Uterus (tissue), 4 donors: ENCODE measurements around the gene ZNF24. TPM values are rescaled to one million over a fixed set of nuclear protein-coding genes. Genes with fewer than 3 reads are reported as not detected.

Experiments
- DNase-seq, 2 donors: peaks; one replicate each; pipeline ENCODE4 v3.0.0-alpha.2; 2019 to 2020
- H3K27ac ChIP-seq, 2 donors: fragments of 200-600 bp; sonication (generic); 1 replicate in 1 of 2; 2 replicates in 1 of 2; pipeline ENCODE4 v1.5.1; 2016 to 2018
- H3K27me3 ChIP-seq, 2 donors: fragments of 200-600 bp; sonication (generic); one replicate each; pipeline ENCODE4 v1.5.1; 2018 to 2019; ENCODE audit warnings: control low read depth in 1 of 2
- H3K36me3 ChIP-seq, 2 donors: fragments of 200-600 bp; sonication (generic); one replicate each; pipeline ENCODE4 v1.5.1; 2019; ENCODE audit warnings: control low read depth in 1 of 2
- H3K4me1 ChIP-seq, 2 donors: fragments of 200-600 bp; sonication (generic); one replicate each; pipeline ENCODE4 v1.5.1; 2018 to 2019; ENCODE audit warnings: control low read depth in 1 of 2
- H3K4me3 ChIP-seq, 2 donors: fragments of 200-600 bp; sonication (generic); 1 replicate in 1 of 2; 2 replicates in 1 of 2; pipeline ENCODE4 v1.5.1; 2018 to 2019; ENCODE audit warnings: mild to moderate bottlenecking in 1 of 2
- H3K9me3 ChIP-seq, 2 donors: fragments of 200-600 bp; sonication (generic); one replicate each; pipeline ENCODE4 v1.5.1; 2019; ENCODE audit warnings: control low read depth in 1 of 2
- POLR2A ChIP-seq, 2 donors: fragments of 450-650 bp; IDR thresholded peaks; one replicate each; pipeline ENCODE4 v1.6.1; 2016; ENCODE audit warnings: antibody characterized with exemption in 2 of 2, mild to moderate bottlenecking in 1 of 2, moderate library complexity in 1 of 2
- intact Hi-C: fragments of 100-400 bp; cut with DNase I; formaldehyde crosslinking; loops from one replicate; pipeline ENCODE4 v1.15.1; 2023; ENCODE audit warnings: low total_unique reads
- total RNA-seq, 4 donors: library from RNA; depleted of rRNA in 3 of 4; stranded (reverse); fragments of >200 nt in 3 of 4; gene quantifications; one replicate each; pipeline versions ENCODE4 v1.1.0 to v1.2.4, GENCODE V29; 2014 to 2023
- TF ChIP-seq, protein P1 (sequence below), 4 experiments: fragments of 200-600 bp in 2 of 4; fragments of 450-650 bp in 2 of 4; sonication (generic) in 2 of 4; IDR thresholded peaks; one replicate each; pipeline ENCODE4 v1.5.1; 2016 to 2019; ENCODE audit warnings: antibody characterized with exemption in 4 of 4, mild to moderate bottlenecking in 2 of 4, moderate library complexity in 1 of 4
- donor health status: DM: yes; HTN: yes; CAD: no.

The ZNF24 gene
- total RNA-seq, 4 donors from 2014 or later: 22.0 to 86.7 (median 42.8) TPM

DNA sequence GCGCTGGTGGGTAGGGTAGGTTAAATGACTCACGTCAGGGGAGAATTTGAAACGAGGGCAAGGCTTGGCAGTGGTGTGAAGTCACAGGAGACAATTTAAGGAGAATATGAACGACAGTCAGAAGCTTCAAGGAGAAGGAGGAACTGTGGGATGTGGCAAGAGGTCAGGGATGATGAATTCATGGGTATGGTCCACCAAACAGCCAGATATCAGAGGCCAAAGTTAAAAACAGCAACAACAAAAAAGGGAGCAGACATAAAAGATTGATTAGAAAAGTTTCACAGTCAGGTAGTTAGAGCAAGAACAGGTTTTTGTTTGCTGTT is 34.3 kb upstream of the ZNF24 start:
- Histone ChIP-seq H3K4me3 (no peak overlapping the region), H3K27ac (no peak overlapping the region), H3K4me1 (no peaks in the 10 kb centered on the region), H3K27me3 (no peaks in the 10 kb centered on the region), H3K9me3 (no peaks in the 10 kb centered on the region), H3K36me3 (no peaks in the 10 kb centered on the region)
- DNase-seq: no peak
- TF ChIP-seq POLR2A (IDR thresholded peaks at IDR 0.05): no peak
- TF ChIP-seq, protein P1, sequence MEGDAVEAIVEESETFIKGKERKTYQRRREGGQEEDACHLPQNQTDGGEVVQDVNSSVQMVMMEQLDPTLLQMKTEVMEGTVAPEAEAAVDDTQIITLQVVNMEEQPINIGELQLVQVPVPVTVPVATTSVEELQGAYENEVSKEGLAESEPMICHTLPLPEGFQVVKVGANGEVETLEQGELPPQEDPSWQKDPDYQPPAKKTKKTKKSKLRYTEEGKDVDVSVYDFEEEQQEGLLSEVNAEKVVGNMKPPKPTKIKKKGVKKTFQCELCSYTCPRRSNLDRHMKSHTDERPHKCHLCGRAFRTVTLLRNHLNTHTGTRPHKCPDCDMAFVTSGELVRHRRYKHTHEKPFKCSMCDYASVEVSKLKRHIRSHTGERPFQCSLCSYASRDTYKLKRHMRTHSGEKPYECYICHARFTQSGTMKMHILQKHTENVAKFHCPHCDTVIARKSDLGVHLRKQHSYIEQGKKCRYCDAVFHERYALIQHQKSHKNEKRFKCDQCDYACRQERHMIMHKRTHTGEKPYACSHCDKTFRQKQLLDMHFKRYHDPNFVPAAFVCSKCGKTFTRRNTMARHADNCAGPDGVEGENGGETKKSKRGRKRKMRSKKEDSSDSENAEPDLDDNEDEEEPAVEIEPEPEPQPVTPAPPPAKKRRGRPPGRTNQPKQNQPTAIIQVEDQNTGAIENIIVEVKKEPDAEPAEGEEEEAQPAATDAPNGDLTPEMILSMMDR (IDR thresholded peaks at IDR 0.05): no peak
- intact Hi-C loops: no loop called here

DNA sequence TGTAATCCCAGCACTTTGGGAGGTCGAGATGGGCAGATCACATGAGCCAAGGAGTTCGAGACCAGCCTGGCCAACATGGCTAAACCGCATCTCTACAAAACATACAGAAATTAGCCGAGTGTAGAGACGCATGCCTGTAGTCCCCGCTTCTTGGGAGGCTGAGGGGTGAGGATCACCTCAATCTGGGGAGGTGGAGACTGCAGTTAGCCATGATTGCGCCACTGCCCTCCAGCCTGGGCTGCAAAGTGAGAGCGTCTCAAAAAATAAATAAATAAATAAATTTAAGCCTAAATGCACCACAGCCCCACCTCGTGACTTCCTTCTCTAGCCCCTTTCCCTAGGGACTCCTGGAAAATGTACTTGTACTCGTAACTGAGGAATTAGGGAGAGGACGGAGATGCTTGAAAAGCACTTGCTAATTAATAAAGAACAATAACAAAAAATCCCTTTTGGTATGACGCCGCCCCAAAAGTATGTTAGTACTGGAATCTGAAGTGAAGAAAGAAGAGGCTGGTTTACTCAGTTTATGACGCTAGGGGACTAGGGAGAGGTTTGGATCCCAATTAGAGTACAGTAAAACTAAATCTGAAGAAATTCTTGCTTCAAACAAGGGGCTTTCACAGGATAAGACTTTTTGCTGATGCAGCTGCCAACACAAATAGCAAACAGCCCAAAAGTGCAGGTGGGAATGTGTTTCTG is 33.8 kb upstream of the ZNF24 start:
- no peak for DNase-seq
- Histone ChIP-seq H3K27me3 (no peaks in the 10 kb centered on the region), H3K27ac (no peak overlapping the region), H3K36me3 (no peaks in the 10 kb centered on the region), H3K4me1 (no peaks in the 10 kb centered on the region), H3K4me3 (no peak overlapping the region), H3K9me3 (no peaks in the 10 kb centered on the region)
- intact Hi-C loops: no loop called here
- TF ChIP-seq, protein P1 (IDR thresholded peaks at IDR 0.05): no peak
- TF ChIP-seq POLR2A (IDR thresholded peaks at IDR 0.05): no peak

DNA sequence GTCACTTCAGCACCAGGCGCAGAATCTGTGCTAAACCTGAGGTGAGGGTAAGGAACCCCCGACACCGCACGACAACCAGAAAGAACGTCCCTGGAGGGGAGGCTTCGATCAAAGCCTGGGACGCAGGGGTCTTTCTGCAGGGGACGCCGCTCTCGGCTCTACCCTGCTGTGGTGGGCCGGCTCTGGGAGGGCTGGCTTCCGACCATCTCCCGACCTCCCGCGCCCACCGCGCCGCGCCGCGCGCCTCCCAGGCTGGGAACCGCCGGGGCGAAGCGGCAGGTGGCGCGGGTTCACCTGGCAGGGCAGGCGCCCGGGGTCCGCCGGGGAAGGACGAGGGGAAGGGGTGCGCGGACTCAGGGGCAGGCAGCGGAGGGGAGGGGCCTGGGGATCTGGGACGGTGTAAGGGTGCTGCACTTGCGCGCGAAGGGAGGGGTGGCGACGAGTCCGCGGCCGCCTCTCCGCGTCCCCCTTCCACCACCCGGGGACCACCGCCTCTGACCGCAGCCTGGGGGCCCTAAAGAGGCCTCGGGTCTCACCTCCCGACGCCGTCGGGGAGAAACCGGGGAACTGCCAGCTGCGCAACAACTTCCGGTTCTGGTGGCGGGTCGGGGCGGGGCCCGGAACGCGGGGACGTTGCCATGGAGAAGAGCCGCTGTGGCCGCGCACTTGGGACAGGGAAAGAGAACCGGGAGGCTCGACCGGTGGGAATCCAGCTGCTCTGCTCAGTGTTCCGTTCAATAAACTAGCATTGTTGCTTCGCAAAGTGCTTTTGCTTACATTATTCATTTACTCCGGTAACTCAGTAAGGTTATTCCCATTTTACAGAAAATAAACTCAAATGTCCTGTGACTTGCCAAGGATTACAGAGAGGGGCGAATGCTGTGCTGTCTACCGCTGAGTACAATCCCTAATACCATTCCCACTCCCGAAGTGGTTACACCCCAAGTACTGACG is 32.8 kb upstream of the ZNF24 start, which contains the start of gene ZNF396:
Gene ZNF396 (minus strand): TSS at position 596 of the 954 bp plus-strand sequence. CDS start 3,045 bp downstream, outside the sequence.
- Histone ChIP-seq H3K27ac (peak within 1 kb of the TSS; percentile 9 to 18), H3K9me3 (no peaks in the 10 kb centered on the region), H3K36me3 (no peaks in the 10 kb centered on the region), H3K4me1 (no peaks in the 10 kb centered on the region), H3K4me3 (peak within 1 kb of the TSS; percentile 80 to 81), H3K27me3 (no peaks in the 10 kb centered on the region)
- peak; percentile 68 to 77 for DNase-seq
- TF ChIP-seq POLR2A (IDR thresholded peaks at IDR 0.05): no peak
- TF ChIP-seq, protein P1 (IDR thresholded peaks at IDR 0.05): no peak
- intact Hi-C loops: no loop called here

DNA sequence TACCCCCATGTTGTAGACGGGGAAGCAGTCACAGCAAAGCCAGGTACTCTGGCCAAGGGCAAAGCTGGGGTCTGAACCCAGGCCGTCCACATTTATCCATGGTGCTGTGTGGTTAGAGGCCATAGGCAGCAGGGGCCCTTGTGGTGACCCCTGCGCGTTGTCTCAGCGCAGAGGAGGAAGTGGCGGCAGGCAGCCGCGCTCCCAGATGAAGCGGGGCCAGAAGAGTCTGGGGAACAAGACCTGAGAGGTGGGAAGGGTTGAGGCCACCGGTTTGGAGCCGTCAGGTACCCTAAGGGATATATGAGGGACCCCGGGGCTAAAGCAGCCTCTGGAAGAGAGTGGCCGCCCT is 32.1 kb upstream of the ZNF24 start:
- Histone ChIP-seq H3K4me1 (no peaks in the 10 kb centered on the region), H3K4me3 (peak overlapping the region; percentile 80 to 81), H3K36me3 (no peaks in the 10 kb centered on the region), H3K27me3 (no peaks in the 10 kb centered on the region), H3K9me3 (no peaks in the 10 kb centered on the region), H3K27ac (no peak overlapping the region)
- DNase-seq: no peak
- TF ChIP-seq POLR2A (IDR thresholded peaks at IDR 0.05): no peak
- TF ChIP-seq, protein P1 (IDR thresholded peaks at IDR 0.05): no peak
- intact Hi-C loops: no loop called here

DNA sequence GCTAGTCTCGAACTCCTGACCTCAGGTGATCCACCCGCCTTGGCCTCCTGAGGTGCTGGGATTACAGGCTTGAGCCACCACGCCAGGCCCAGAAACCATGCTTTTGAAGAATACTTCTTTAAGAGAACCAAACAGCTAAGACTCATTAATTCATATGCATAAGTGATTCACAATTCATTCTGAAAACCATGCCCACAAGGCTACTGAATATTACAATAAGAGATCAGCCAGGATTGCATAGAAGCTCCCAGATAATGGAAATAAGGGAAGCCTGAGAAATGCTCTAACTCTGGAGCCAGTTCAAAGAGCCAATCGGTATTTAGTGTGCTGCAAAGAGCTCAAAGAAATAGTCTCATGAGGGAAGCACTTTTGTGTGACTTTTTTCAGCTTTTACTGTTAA is 30.5 kb upstream of the ZNF24 start:
- intact Hi-C loops: no loop called here
- H3K36me3 ChIP-seq: no peaks in the 10 kb centered on the region
- TF ChIP-seq, protein P1 (IDR thresholded peaks at IDR 0.05): no peak
- no peak for TF ChIP-seq POLR2A (IDR thresholded peaks at IDR 0.05)

More for the DNA sequence above, 30.5 kb upstream of the ZNF24 start:
- H3K27ac ChIP-seq: no peak overlapping the region
- DNase-seq: no peak
- no peaks in the 10 kb centered on the region for H3K27me3 ChIP-seq
- H3K9me3 ChIP-seq: no peaks in the 10 kb centered on the region
- H3K4me1 ChIP-seq: no peaks in the 10 kb centered on the region
- no peak overlapping the region for H3K4me3 ChIP-seq
